ENCODE results near the gene HSP90B1. TPM values are rescaled to one million over a fixed set of nuclear protein-coding genes. Genes with fewer than 3 reads are reported as not detected.

HSP90B1 gene
- total and polyA plus RNA-seq, 2 of the 13 experiments (the other 11 are each of a cell fraction or from before 2014, with no cell fraction given) = 800 to 954 TPM

DNA sequence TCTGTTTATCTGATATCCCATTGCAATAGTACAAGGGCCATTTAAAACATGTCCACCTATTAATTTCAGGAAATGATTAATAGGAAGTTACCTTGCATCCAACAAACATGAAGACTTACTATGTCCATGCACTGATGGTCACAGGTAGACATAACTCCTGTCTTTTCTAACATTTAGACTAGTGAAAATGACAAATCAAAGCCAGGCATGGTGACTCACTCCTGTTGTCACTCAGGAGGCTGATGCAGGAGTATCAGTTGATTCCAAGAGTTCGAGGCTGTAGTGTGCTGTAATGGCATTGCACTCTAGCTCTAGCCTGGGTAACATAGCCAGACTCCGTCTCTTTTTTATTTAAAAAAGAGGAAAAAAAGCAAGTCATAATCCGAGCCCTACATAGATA lies 14.8 kb downstream of the HSP90B1 start:
- H3K4me1 ChIP-seq (ENCODE audit: insufficient read depth, low read length) = no peaks in the 10 kb centered on the region
- no peak overlapping the region for H2AFZ ChIP-seq (ENCODE audit: low read length)
- H3K27me3 ChIP-seq (ENCODE audit: control insufficient read depth in 1 of 2, insufficient read depth in 2 of 2, low read length in 2 of 2) = no peaks in the 10 kb centered on the region
- H3K36me3 ChIP-seq (replicated peaks in 1 of 2; ENCODE audit: control insufficient read depth in 1 of 2, insufficient read depth in 2 of 2, low read length in 2 of 2) = peaks cover 24 to 89% of the 10 kb centered on the region in 2 experiments
- no peak overlapping the region for H3K9ac ChIP-seq (ENCODE audit: insufficient read depth, low read depth, low read length)
- peaks cover 3% of the 10 kb centered on the region for H3K79me2 ChIP-seq (ENCODE audit: insufficient read depth, low read length)
- FAIRE-seq (no peak), ATAC-seq (no peak), DNase-seq (ENCODE audit: low spot score) (no peak)
- no peaks in the 10 kb centered on the region; the same call in 1 of the 2 replicates for H4K20me1 ChIP-seq (ENCODE audit: insufficient read depth, low read length)
- intact Hi-C loops (cut with micrococcal nuclease; ENCODE audit: unreplicated experiment) = no loop called here
- in situ Hi-C loops (cut with HindIII; ENCODE audit: extremely low pct_ligation_motif_present, low pct_unique_long_range_greater_than_20kb) = no loop called here
- no peak for TF ChIP-seq POLR2G (IDR thresholded peaks at IDR 0.05; ENCODE audit: low read depth, low read length)
- CTCF ChIA-PET (ENCODE audit: low intra/inter-chr PET ratio, low total read pairs) = no interaction called here
- BruUV-seq (replicated peaks) = no TSS peak
- H3K27ac ChIP-seq (ENCODE audit: extremely low read length, insufficient read depth, low read length) = no peak overlapping the region
- H3K4me3 ChIP-seq (replicated peaks in 1 of 3; ENCODE audit: insufficient read depth in 1 of 3, low read depth in 2 of 3, low read length in 3 of 3) = no peak overlapping the region
- WGBS (ENCODE audit: low lambda C conversion rate) = 93% methylated on average over 3 of the region's 3 CpGs
- POLR2A ChIA-PET = interaction anchor here (0.7 to 1.2 kb wide), 4 partner anchors 9 to 21 kb away, joined by 3 to 4 read pairs (median 4); partner anchors contain the start of genes HSP90B1 and TDG
- H3K9me3 ChIP-seq (ENCODE audit: low read length) = no peaks in the 10 kb centered on the region
- no peak overlapping the region for H3K4me2 ChIP-seq (ENCODE audit: low read depth, low read length)

DNA sequence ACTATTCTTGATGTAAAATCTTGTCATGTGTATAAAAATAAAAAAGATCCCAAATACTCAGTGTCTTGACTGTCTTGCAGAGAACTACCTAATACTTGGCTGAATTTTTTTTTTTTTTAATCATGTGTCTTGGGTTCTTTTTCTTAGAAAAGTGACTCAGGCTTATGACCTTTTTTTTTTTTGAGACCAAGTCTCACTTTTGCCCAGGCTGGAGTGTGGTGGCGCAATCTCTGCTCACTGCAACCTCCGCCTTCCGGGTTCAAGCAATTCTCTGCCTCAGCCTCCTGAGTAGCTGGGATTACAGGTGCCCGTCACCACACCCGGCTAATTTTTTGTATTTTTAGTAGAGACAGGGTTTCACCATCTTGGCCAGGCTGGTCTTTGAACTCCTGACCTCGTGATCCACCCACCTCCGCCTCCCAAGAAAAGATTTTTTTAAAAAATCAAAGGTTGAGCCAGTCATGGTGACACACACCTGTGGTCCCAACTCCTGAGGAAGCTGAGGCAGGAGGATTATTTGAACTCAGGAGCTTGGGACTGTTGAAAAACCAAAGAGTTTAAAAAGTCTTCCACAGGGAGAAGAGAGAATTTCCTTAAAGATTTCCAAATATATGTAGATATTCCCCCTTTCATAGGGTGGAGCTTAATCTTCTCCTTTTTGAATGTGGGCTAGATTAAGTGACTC lies 17.8 kb downstream of the HSP90B1 start:
- ATAC-seq (no peak), DNase-seq (ENCODE audit: low spot score) (no peak)
- H3K36me3 ChIP-seq (replicated peaks in 1 of 2; ENCODE audit: control insufficient read depth in 1 of 2, insufficient read depth in 2 of 2, low read length in 2 of 2) = peaks cover 16 to 76% of the 10 kb centered on the region in 2 experiments
- TF ChIP-seq TAF15 (IDR thresholded peaks at IDR 0.05; ENCODE audit: low read depth, low read length, poor library complexity, severe bottlenecking) (no peak), ZNF570 (CRISPR knock-in tag; IDR thresholded peaks at IDR 0.05; ENCODE audit: borderline replicate concordance) (no peak), POLR2AphosphoS2 (IDR thresholded peaks at IDR 0.05; ENCODE audit: low read depth, low read length) (peak; percentile 50; the same call in 1 of the 2 replicates), RBM22 (optimal IDR thresholded peaks at IDR 0.05; ENCODE audit: low read length) (peak; percentile 77), KDM4B (CRISPR knock-in tag; IDR thresholded peaks at IDR 0.05) (no peak)
- TF ChIP-seq, protein P1, sequence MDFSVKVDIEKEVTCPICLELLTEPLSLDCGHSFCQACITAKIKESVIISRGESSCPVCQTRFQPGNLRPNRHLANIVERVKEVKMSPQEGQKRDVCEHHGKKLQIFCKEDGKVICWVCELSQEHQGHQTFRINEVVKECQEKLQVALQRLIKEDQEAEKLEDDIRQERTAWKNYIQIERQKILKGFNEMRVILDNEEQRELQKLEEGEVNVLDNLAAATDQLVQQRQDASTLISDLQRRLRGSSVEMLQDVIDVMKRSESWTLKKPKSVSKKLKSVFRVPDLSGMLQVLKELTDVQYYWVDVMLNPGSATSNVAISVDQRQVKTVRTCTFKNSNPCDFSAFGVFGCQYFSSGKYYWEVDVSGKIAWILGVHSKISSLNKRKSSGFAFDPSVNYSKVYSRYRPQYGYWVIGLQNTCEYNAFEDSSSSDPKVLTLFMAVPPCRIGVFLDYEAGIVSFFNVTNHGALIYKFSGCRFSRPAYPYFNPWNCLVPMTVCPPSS (IDR thresholded peaks at IDR 0.05) = no peak
- TF ChIP-seq, protein P2, sequence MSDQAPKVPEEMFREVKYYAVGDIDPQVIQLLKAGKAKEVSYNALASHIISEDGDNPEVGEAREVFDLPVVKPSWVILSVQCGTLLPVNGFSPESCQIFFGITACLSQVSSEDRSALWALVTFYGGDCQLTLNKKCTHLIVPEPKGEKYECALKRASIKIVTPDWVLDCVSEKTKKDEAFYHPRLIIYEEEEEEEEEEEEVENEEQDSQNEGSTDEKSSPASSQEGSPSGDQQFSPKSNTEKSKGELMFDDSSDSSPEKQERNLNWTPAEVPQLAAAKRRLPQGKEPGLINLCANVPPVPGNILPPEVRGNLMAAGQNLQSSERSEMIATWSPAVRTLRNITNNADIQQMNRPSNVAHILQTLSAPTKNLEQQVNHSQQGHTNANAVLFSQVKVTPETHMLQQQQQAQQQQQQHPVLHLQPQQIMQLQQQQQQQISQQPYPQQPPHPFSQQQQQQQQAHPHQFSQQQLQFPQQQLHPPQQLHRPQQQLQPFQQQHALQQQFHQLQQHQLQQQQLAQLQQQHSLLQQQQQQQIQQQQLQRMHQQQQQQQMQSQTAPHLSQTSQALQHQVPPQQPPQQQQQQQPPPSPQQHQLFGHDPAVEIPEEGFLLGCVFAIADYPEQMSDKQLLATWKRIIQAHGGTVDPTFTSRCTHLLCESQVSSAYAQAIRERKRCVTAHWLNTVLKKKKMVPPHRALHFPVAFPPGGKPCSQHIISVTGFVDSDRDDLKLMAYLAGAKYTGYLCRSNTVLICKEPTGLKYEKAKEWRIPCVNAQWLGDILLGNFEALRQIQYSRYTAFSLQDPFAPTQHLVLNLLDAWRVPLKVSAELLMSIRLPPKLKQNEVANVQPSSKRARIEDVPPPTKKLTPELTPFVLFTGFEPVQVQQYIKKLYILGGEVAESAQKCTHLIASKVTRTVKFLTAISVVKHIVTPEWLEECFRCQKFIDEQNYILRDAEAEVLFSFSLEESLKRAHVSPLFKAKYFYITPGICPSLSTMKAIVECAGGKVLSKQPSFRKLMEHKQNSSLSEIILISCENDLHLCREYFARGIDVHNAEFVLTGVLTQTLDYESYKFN (CRISPR knock-in tag; conservative IDR thresholded peaks at IDR 0.05) = no peak
- TF ChIP-seq, protein P3, sequence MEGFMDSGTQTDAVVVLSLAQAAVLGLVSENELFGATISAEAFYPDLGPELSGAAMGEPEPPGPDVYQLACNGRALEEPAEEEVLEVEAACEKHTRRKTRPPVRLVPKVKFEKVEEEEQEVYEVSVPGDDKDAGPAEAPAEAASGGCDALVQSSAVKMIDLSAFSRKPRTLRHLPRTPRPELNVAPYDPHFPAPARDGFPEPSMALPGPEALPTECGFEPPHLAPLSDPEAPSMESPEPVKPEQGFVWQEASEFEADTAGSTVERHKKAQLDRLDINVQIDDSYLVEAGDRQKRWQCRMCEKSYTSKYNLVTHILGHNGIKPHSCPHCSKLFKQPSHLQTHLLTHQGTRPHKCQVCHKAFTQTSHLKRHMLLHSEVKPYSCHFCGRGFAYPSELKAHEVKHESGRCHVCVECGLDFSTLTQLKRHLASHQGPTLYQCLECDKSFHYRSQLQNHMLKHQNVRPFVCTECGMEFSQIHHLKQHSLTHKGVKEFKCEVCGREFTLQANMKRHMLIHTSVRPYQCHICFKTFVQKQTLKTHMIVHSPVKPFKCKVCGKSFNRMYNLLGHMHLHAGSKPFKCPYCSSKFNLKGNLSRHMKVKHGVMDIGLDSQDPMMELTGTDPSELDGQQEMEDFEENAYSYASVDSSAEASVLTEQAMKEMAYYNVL (CRISPR knock-in tag; IDR thresholded peaks at IDR 0.05; ENCODE audit: borderline replicate concordance) = no peak

More for the DNA sequence above, 17.8 kb downstream of the HSP90B1 start:
- Histone ChIP-seq H3K4me1 (ENCODE audit: insufficient read depth, low read length) (no peaks in the 10 kb centered on the region), H3K9me3 (ENCODE audit: low read length) (no peaks in the 10 kb centered on the region), H3K27ac (ENCODE audit: extremely low read length, insufficient read depth, low read length) (no peak overlapping the region), H3K27me3 (ENCODE audit: control insufficient read depth in 1 of 2, insufficient read depth in 2 of 2, low read length in 2 of 2) (no peaks in the 10 kb centered on the region), H3K4me3 (replicated peaks in 1 of 3; ENCODE audit: insufficient read depth in 1 of 3, low read depth in 2 of 3, low read length in 3 of 3) (no peak overlapping the region), H3K9ac (ENCODE audit: insufficient read depth, low read depth, low read length) (no peak overlapping the region), H2AFZ (ENCODE audit: low read length) (no peak overlapping the region), H3K4me2 (ENCODE audit: low read depth, low read length) (no peak overlapping the region), H3K79me2 (ENCODE audit: insufficient read depth, low read length) (no peaks in the 10 kb centered on the region), H4K20me1 (ENCODE audit: insufficient read depth, low read length) (no peaks in the 10 kb centered on the region; the same call in 1 of the 2 replicates)
- FAIRE-seq = no peak
- ChIA-PET POLR2A (interaction anchor here (1.7 kb wide), 1 partner anchor 18 kb away, joined by 7 read pairs; the partner anchor contains the start of gene TDG), CTCF (ENCODE audit: low intra/inter-chr PET ratio, low total read pairs) (no interaction called here)
- intact Hi-C loops (cut with micrococcal nuclease; ENCODE audit: unreplicated experiment) = no loop called here
- no TSS peak for BruUV-seq (replicated peaks)
- WGBS (ENCODE audit: low lambda C conversion rate) = 95% methylated on average over 7 of the region's 7 CpGs
- in situ Hi-C loops (cut with HindIII; ENCODE audit: extremely low pct_ligation_motif_present, low pct_unique_long_range_greater_than_20kb) = no loop called here
